Stomach (tissue), 4 donors: ENCODE measurements around the gene STAT6.
A peak's percentile ranks its signal among the peaks of the same experiment; 100 is the strongest.

Source experiments
- CTCF ChIP-seq, 7 experiments: fragments of 450-650 bp in 4 of 7; fragments of 200-600 bp in 3 of 7; sonication (generic) in 3 of 7; IDR thresholded peaks; one replicate each; pipeline ENCODE4 v1.5.1; 2016 to 2019; ENCODE audit warnings: antibody characterized with exemption in 7 of 7, control low read depth in 2 of 7, mild to moderate bottlenecking in 1 of 7
- POLR2A ChIP-seq, 4 donors: fragments of 450-650 bp; IDR thresholded peaks; one replicate each; pipeline ENCODE4 v1.6.1; 2016; ENCODE audit warnings: antibody characterized with exemption in 4 of 4, control low read depth in 2 of 4, mild to moderate bottlenecking in 1 of 4, moderate library complexity in 1 of 4

GRCh38 chr12:57112492-57113294, 1.5 kb upstream of the STAT6 start:
- TF ChIP-seq CTCF (IDR thresholded peaks at IDR 0.05) (peak in 3 of 7 experiments; percentile 50 to 80 (median 61)), POLR2A (IDR thresholded peaks at IDR 0.05) (no peak)
